Choroid plexus epithelial cell (primary cell): Measurements from ENCODE around the gene USP15.

Source experiments
- DNase-seq: peaks from one replicate; pipeline ENCODE4 v3.0.0-alpha.2; 2010; ENCODE audit warnings: low read depth
- H3K4me3 ChIP-seq: 2 replicates; pipeline ENCODE4 v1.5.1; 2011; ENCODE audit warnings: low read depth, mild to moderate bottlenecking, control low read depth, low read length, moderate library complexity
- CTCF ChIP-seq: conservative IDR thresholded peaks from 2 replicates; pipeline ENCODE4 v1.5.1; 2011; ENCODE audit warnings: low read depth, mild to moderate bottlenecking, control low read depth, inconsistent platforms, low read length, moderate library complexity

Gene USP15

GRCh38 chr12:62269464-62270228 lies 9.4 kb downstream of the USP15 start:
- no peak for TF ChIP-seq CTCF
- DNase-seq: no peak
- no peak overlapping the region for H3K4me3 ChIP-seq

GRCh38 chr12:62270384-62270783 lies 10.2 kb downstream of the USP15 start:
- no peak for TF ChIP-seq CTCF
- DNase-seq: no peak
- no peak overlapping the region for H3K4me3 ChIP-seq

- TF ChIP-seq CTCF: no peak
- no peak overlapping the region for H3K4me3 ChIP-seq
- DNase-seq: no peak
Measured at GRCh38 chr12:62270872-62271271, 10.7 kb downstream of the USP15 start.

GRCh38 chr12:62272936-62273552 lies 12.8 kb downstream of the USP15 start:
- H3K4me3 ChIP-seq: no peak overlapping the region
- no peak for TF ChIP-seq CTCF
- no peak for DNase-seq

GRCh38 chr12:62273724-62274380 lies 13.6 kb downstream of the USP15 start:
- H3K4me3 ChIP-seq: no peak overlapping the region
- no peak for TF ChIP-seq CTCF
- no peak for DNase-seq

GRCh38 chr12:62278022-62278421 lies 17.8 kb downstream of the USP15 start:
- no peak for TF ChIP-seq CTCF
- no peak overlapping the region for H3K4me3 ChIP-seq
- DNase-seq: no peak
